ENCODE results near the gene PARVA.
"Not testable (repeated sequence)": the region's sequence is repeated elsewhere in the genome, so short reads cannot be mapped to it uniquely, and the experiment has no call there.

PARVA gene

GRCh38 chr11:12507391-12507790 lies 130.0 kb downstream of the PARVA start:
- DNase-seq: no peak

GRCh38 chr11:12508151-12508751 lies 130.9 kb downstream of the PARVA start:
- no peak for DNase-seq

- DNase-seq: no peak
These were observed 132.0 kb downstream of the PARVA start for GRCh38 chr11:12509371-12509770.

GRCh38 chr11:12512132-12512531 lies 134.8 kb downstream of the PARVA start:
- DNase-seq: no peak

- no peak for DNase-seq
These were observed 135.5 kb downstream of the PARVA start for GRCh38 chr11:12512826-12513395.

- DNase-seq: no peak
These were observed 139.2 kb downstream of the PARVA start for GRCh38 chr11:12516387-12517105.

GRCh38 chr11:12517306-12517705 lies 139.9 kb downstream of the PARVA start:
- DNase-seq: no peak

GRCh38 chr11:12517741-12518140 lies 140.4 kb downstream of the PARVA start:
- DNase-seq: no peak

- DNase-seq: no peak
These were observed 141.4 kb downstream of the PARVA start for GRCh38 chr11:12518606-12519385.

- DNase-seq: no peak
These were observed 142.7 kb downstream of the PARVA start for GRCh38 chr11:12520054-12520453.

GRCh38 chr11:12520576-12520975 lies 143.2 kb downstream of the PARVA start:
- DNase-seq: not testable (repeated sequence)

GRCh38 chr11:12523180-12523924 lies 146.0 kb downstream of the PARVA start:
- DNase-seq: no peak

- no peak for DNase-seq
These were observed 147.5 kb downstream of the PARVA start for GRCh38 chr11:12524865-12525264.

- DNase-seq: no peak
These were observed 148.2 kb downstream of the PARVA start for GRCh38 chr11:12525466-12526055.

- no peak for DNase-seq
These were observed 149.4 kb downstream of the PARVA start for GRCh38 chr11:12526789-12527188.

GRCh38 chr11:12528487-12528886 lies 151.1 kb downstream of the PARVA start:
- no peak for DNase-seq

- DNase-seq: peak; percentile 88
These were observed 151.7 kb downstream of the PARVA start for GRCh38 chr11:12529041-12529440.

- DNase-seq: no peak
These were observed 152.4 kb downstream of the PARVA start for GRCh38 chr11:12529793-12530192.

- DNase-seq: no peak
These were observed 153.6 kb downstream of the PARVA start for GRCh38 chr11:12531020-12531419.

- DNase-seq: no peak
These were observed 154.3 kb downstream of the PARVA start for GRCh38 chr11:12531681-12532080.

- DNase-seq: no peak
These were observed 155.2 kb downstream of the PARVA start for GRCh38 chr11:12532580-12532979.

- DNase-seq: no peak
These were observed 157.2 kb downstream of the PARVA start for GRCh38 chr11:12534549-12534948.

Measured in DMS79 treated with DMSO at 0.1 percent for 48 hours (cell line).